ENCODE measurements around the gene NEK2.

- TF ChIP-seq, protein P1, sequence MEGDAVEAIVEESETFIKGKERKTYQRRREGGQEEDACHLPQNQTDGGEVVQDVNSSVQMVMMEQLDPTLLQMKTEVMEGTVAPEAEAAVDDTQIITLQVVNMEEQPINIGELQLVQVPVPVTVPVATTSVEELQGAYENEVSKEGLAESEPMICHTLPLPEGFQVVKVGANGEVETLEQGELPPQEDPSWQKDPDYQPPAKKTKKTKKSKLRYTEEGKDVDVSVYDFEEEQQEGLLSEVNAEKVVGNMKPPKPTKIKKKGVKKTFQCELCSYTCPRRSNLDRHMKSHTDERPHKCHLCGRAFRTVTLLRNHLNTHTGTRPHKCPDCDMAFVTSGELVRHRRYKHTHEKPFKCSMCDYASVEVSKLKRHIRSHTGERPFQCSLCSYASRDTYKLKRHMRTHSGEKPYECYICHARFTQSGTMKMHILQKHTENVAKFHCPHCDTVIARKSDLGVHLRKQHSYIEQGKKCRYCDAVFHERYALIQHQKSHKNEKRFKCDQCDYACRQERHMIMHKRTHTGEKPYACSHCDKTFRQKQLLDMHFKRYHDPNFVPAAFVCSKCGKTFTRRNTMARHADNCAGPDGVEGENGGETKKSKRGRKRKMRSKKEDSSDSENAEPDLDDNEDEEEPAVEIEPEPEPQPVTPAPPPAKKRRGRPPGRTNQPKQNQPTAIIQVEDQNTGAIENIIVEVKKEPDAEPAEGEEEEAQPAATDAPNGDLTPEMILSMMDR (IDR thresholded peaks at IDR 0.05; ENCODE audit: poor library complexity): no peak
- TF ChIP-seq EZH2phosphoT487 (IDR thresholded peaks at IDR 0.05; ENCODE audit: low read depth, severe bottlenecking, unreplicated experiment): no peak
- TF ChIP-seq EZH2 (IDR thresholded peaks at IDR 0.05; ENCODE audit: borderline replicate concordance): no peak
Observed at GRCh38 chr1:211708006-211708405, 32.6 kb upstream of the NEK2 start.
